Measurements from ENCODE around the gene KRTAP10-2. TPM values are rescaled to one million over a fixed set of nuclear protein-coding genes. Genes with fewer than 3 reads are reported as not detected.
"Not testable (repeated sequence)": the region's sequence is repeated elsewhere in the genome, so short reads cannot be mapped to it uniquely, and the experiment has no call there.

Gene KRTAP10-2
- total RNA-seq, 1 donor from 2014 or later = not detected

GRCh38 chr21:44507673-44508425 lies 43.5 kb downstream of the KRTAP10-2 start:
- no peak for DNase-seq (ENCODE audit: low read depth)
- no peak overlapping the region for H3K4me3 ChIP-seq (ENCODE audit: low read depth, low read length)
- no peak for TF ChIP-seq CTCF (conservative IDR thresholded peaks at IDR 0.05; ENCODE audit: low read depth, low read length)

- TF ChIP-seq CTCF (conservative IDR thresholded peaks at IDR 0.05; ENCODE audit: low read depth, low read length) = no peak
- no peak for DNase-seq (ENCODE audit: low read depth)
- no peak overlapping the region for H3K4me3 ChIP-seq (ENCODE audit: low read depth, low read length)
Measured at GRCh38 chr21:44506279-44507255, 44.7 kb downstream of the KRTAP10-2 start.

- no peak for TF ChIP-seq CTCF (conservative IDR thresholded peaks at IDR 0.05; ENCODE audit: low read depth, low read length)
- H3K4me3 ChIP-seq (ENCODE audit: low read depth, low read length) = no peak overlapping the region
- DNase-seq (ENCODE audit: low read depth) = peak; percentile 1
Measured at GRCh38 chr21:44505673-44506278, 45.5 kb downstream of the KRTAP10-2 start.

- no peak overlapping the region for H3K4me3 ChIP-seq (ENCODE audit: low read depth, low read length)
- TF ChIP-seq CTCF (conservative IDR thresholded peaks at IDR 0.05; ENCODE audit: low read depth, low read length) = no peak
- DNase-seq (ENCODE audit: low read depth) = no peak
Measured at GRCh38 chr21:44503901-44504399, 47.4 kb downstream of the KRTAP10-2 start.

- DNase-seq (ENCODE audit: low read depth); H3K4me3 ChIP-seq (ENCODE audit: low read depth, low read length): not testable (repeated sequence)
Measured at GRCh38 chr21:44503006-44503889, 48.1 kb downstream of the KRTAP10-2 start.

GRCh38 chr21:44502171-44502958 lies 48.9 kb downstream of the KRTAP10-2 start:
- no peak for TF ChIP-seq CTCF (conservative IDR thresholded peaks at IDR 0.05; ENCODE audit: low read depth, low read length)
- H3K4me3 ChIP-seq (ENCODE audit: low read depth, low read length) = no peak overlapping the region
- DNase-seq (ENCODE audit: low read depth) = no peak
